Natural killer cell treated with Interleukin-12 subunit alpha and Interleukin-12 subunit beta and Interleukin-15 and Interleukin-18, amount 100 ng/mL, for 72 hours (primary cell): ENCODE measurements around the gene DTL. TPM values are rescaled to one million over a fixed set of nuclear protein-coding genes. Genes with fewer than 3 reads are reported as not detected.

Source experiments
- ATAC-seq, 2 donors: fragments of 150-1000 bp; cut with Tn5 transposase in 1 of 2; sonication (Bioruptor Pico), chemical (Tn5 transposase) in 1 of 2; 2 replicates each; pipeline ENCODE4 v1.10.0; 2021
- DNase-seq: peaks from one replicate; pipeline ENCODE4 v3.0.0; 2022; ENCODE audit warnings: low spot score
- H3K27ac Mint-ChIP-seq, 2 donors: 1 replicate in 1 of 2; 2 replicates in 1 of 2; pipeline ENCODE4 v1.8.0; 2022; ENCODE audit warnings: mixed read lengths in 2 of 2, mild to moderate bottlenecking in 1 of 2, moderate library complexity in 1 of 2
- H3K27me3 Mint-ChIP-seq, 2 donors: 1 replicate in 1 of 2; 2 replicates in 1 of 2; pipeline ENCODE4 v1.8.0; 2022; ENCODE audit warnings: mixed read lengths in 2 of 2
- H3K36me3 Mint-ChIP-seq: one replicate; pipeline ENCODE4 v1.8.0; 2022; ENCODE audit warnings: mixed read lengths
- H3K4me1 Mint-ChIP-seq, 2 donors: 1 replicate in 1 of 2; 2 replicates in 1 of 2; pipeline ENCODE4 v1.8.0; 2022; ENCODE audit warnings: low read depth in 2 of 2, mixed read lengths in 2 of 2, mild to moderate bottlenecking in 1 of 2
- H3K4me3 Mint-ChIP-seq: one replicate; pipeline ENCODE4 v1.8.0; 2022; ENCODE audit warnings: mixed read lengths
- H3K9me3 Mint-ChIP-seq: 2 replicates; pipeline ENCODE4 v1.8.0; 2022; ENCODE audit warnings: mixed read lengths
- total RNA-seq, 2 donors: library from RNA; stranded (reverse); gene quantifications; one replicate each; pipeline ENCODE4 v1.2.3, GENCODE V29; 2022

Gene DTL
- total RNA-seq, 2 donors from 2014 or later: 43.2 to 90.3 TPM

- peaks cover 14% of the 10 kb centered on the region for H3K36me3 Mint-ChIP-seq
- H3K9me3 Mint-ChIP-seq: no peaks in the 10 kb centered on the region
- H3K27me3 Mint-ChIP-seq: no peaks in the 10 kb centered on the region
- no peak for DNase-seq
- no peak overlapping the region for H3K4me3 Mint-ChIP-seq
- no peak for ATAC-seq
- peaks cover 2 to 6% of the 10 kb centered on the region in 2 donors for H3K4me1 Mint-ChIP-seq
- H3K27ac Mint-ChIP-seq: no peak overlapping the region
Measured at GRCh38 chr1:212045981-212046380, 10.4 kb downstream of the DTL start.

- peaks cover 59% of the 10 kb centered on the region for H3K36me3 Mint-ChIP-seq
- no peak overlapping the region for H3K4me3 Mint-ChIP-seq
- DNase-seq: no peak
- H3K27ac Mint-ChIP-seq: no peak overlapping the region
- no peak for ATAC-seq
- H3K4me1 Mint-ChIP-seq: peaks cover 20 to 23% of the 10 kb centered on the region in 2 donors
- H3K9me3 Mint-ChIP-seq: peaks cover 5% of the 10 kb centered on the region
- no peaks in the 10 kb centered on the region for H3K27me3 Mint-ChIP-seq
Measured at GRCh38 chr1:212053993-212054392, 18.4 kb downstream of the DTL start.

GRCh38 chr1:212055333-212055732 lies 19.8 kb downstream of the DTL start:
- ATAC-seq (no peak), DNase-seq (no peak)
- H3K4me1 Mint-ChIP-seq: peaks cover 20 to 23% of the 10 kb centered on the region in 2 donors
- H3K27me3 Mint-ChIP-seq: no peaks in the 10 kb centered on the region
- no peak overlapping the region for H3K4me3 Mint-ChIP-seq
- no peak overlapping the region for H3K27ac Mint-ChIP-seq
- peaks cover 57% of the 10 kb centered on the region for H3K36me3 Mint-ChIP-seq
- H3K9me3 Mint-ChIP-seq: peaks cover 5% of the 10 kb centered on the region

GRCh38 chr1:212060632-212061472 lies 25.3 kb downstream of the DTL start:
- Mint-ChIP-seq H3K27ac (peak overlapping the region in 1 of 2 donors; percentile 5), H3K9me3 (peaks cover 5% of the 10 kb centered on the region), H3K27me3 (no peaks in the 10 kb centered on the region), H3K36me3 (peaks cover 26% of the 10 kb centered on the region), H3K4me1 (peaks cover 6 to 12% of the 10 kb centered on the region in 2 donors), H3K4me3 (no peak overlapping the region)
- ATAC-seq (no peak), DNase-seq (no peak)

GRCh38 chr1:212062832-212063438 lies 27.4 kb downstream of the DTL start:
- ATAC-seq: no peak
- H3K36me3 Mint-ChIP-seq: peaks cover 12% of the 10 kb centered on the region
- H3K9me3 Mint-ChIP-seq: no peaks in the 10 kb centered on the region
- no peak for DNase-seq
- no peak overlapping the region for H3K27ac Mint-ChIP-seq
- no peak overlapping the region for H3K4me3 Mint-ChIP-seq
- H3K27me3 Mint-ChIP-seq: no peaks in the 10 kb centered on the region
- H3K4me1 Mint-ChIP-seq: peaks cover 0 to 5% of the 10 kb centered on the region in 2 donors

- Mint-ChIP-seq H3K36me3 (peaks cover 7% of the 10 kb centered on the region), H3K4me1 (no peaks in the 10 kb centered on the region), H3K27ac (no peak overlapping the region), H3K4me3 (no peak overlapping the region), H3K9me3 (no peaks in the 10 kb centered on the region), H3K27me3 (no peaks in the 10 kb centered on the region)
- DNase-seq (no peak), ATAC-seq (no peak)
Measured at GRCh38 chr1:212067787-212068186, 32.2 kb downstream of the DTL start.

GRCh38 chr1:212070720-212071302 lies 35.3 kb downstream of the DTL start:
- DNase-seq (no peak), ATAC-seq (no peak)
- H3K9me3 Mint-ChIP-seq: no peaks in the 10 kb centered on the region
- no peak overlapping the region for H3K4me3 Mint-ChIP-seq
- no peaks in the 10 kb centered on the region for H3K4me1 Mint-ChIP-seq
- no peaks in the 10 kb centered on the region for H3K27me3 Mint-ChIP-seq
- peak overlapping the region; percentile 11 to 23 for H3K27ac Mint-ChIP-seq
- H3K36me3 Mint-ChIP-seq: peaks cover 7% of the 10 kb centered on the region

GRCh38 chr1:212072047-212072446 lies 36.5 kb downstream of the DTL start:
- Mint-ChIP-seq H3K4me1 (no peaks in the 10 kb centered on the region), H3K27ac (no peak overlapping the region), H3K4me3 (no peak overlapping the region), H3K27me3 (no peaks in the 10 kb centered on the region), H3K36me3 (peaks cover under 1% of the 10 kb centered on the region), H3K9me3 (no peaks in the 10 kb centered on the region)
- DNase-seq (no peak), ATAC-seq (no peak)

GRCh38 chr1:212073490-212073889 lies 37.9 kb downstream of the DTL start:
- H3K27ac Mint-ChIP-seq: no peak overlapping the region
- no peaks in the 10 kb centered on the region for H3K36me3 Mint-ChIP-seq
- DNase-seq (no peak), ATAC-seq (no peak)
- no peaks in the 10 kb centered on the region for H3K4me1 Mint-ChIP-seq
- H3K27me3 Mint-ChIP-seq: no peaks in the 10 kb centered on the region
- no peak overlapping the region for H3K4me3 Mint-ChIP-seq
- no peaks in the 10 kb centered on the region for H3K9me3 Mint-ChIP-seq

- DNase-seq (no peak), ATAC-seq (no peak)
- no peaks in the 10 kb centered on the region for H3K4me1 Mint-ChIP-seq
- no peak overlapping the region for H3K27ac Mint-ChIP-seq
- no peaks in the 10 kb centered on the region for H3K27me3 Mint-ChIP-seq
- no peaks in the 10 kb centered on the region for H3K36me3 Mint-ChIP-seq
- H3K4me3 Mint-ChIP-seq: no peak overlapping the region
- no peaks in the 10 kb centered on the region for H3K9me3 Mint-ChIP-seq
Measured at GRCh38 chr1:212074313-212074712, 38.8 kb downstream of the DTL start.

- no peaks in the 10 kb centered on the region for H3K9me3 Mint-ChIP-seq
- no peaks in the 10 kb centered on the region for H3K36me3 Mint-ChIP-seq
- ATAC-seq: no peak
- H3K4me3 Mint-ChIP-seq: no peak overlapping the region
- no peak overlapping the region for H3K27ac Mint-ChIP-seq
- H3K27me3 Mint-ChIP-seq: no peaks in the 10 kb centered on the region
- no peak for DNase-seq
- H3K4me1 Mint-ChIP-seq: no peaks in the 10 kb centered on the region
Measured at GRCh38 chr1:212074856-212075255, 39.3 kb downstream of the DTL start.

- Mint-ChIP-seq H3K27ac (no peak overlapping the region), H3K4me3 (no peak overlapping the region), H3K9me3 (no peaks in the 10 kb centered on the region), H3K27me3 (no peaks in the 10 kb centered on the region), H3K36me3 (no peaks in the 10 kb centered on the region), H3K4me1 (no peaks in the 10 kb centered on the region)
- ATAC-seq: no peak
- no peak for DNase-seq
Measured at GRCh38 chr1:212077028-212077427, 41.5 kb downstream of the DTL start.

GRCh38 chr1:212078826-212079225 lies 43.3 kb downstream of the DTL start:
- H3K4me1 Mint-ChIP-seq: no peaks in the 10 kb centered on the region

GRCh38 chr1:212082765-212083406 lies 47.3 kb downstream of the DTL start:
- no peaks in the 10 kb centered on the region for H3K9me3 Mint-ChIP-seq
- H3K4me3 Mint-ChIP-seq: no peak overlapping the region
- no peak overlapping the region for H3K27ac Mint-ChIP-seq
- H3K4me1 Mint-ChIP-seq: peaks cover 0 to 4% of the 10 kb centered on the region in 2 donors
- H3K36me3 Mint-ChIP-seq: peaks cover 8% of the 10 kb centered on the region
- H3K27me3 Mint-ChIP-seq: no peaks in the 10 kb centered on the region
- ATAC-seq (no peak), DNase-seq (no peak)

More at GRCh38 chr1:212078826-212079225, 43.3 kb downstream of the DTL start:
- DNase-seq (no peak), ATAC-seq (no peak)
- H3K27ac Mint-ChIP-seq: no peak overlapping the region
- no peaks in the 10 kb centered on the region for H3K36me3 Mint-ChIP-seq
- H3K27me3 Mint-ChIP-seq: no peaks in the 10 kb centered on the region
- no peak overlapping the region for H3K4me3 Mint-ChIP-seq
- no peaks in the 10 kb centered on the region for H3K9me3 Mint-ChIP-seq
